HL-60 (cell line): ENCODE results near the gene LRRC41.

Source experiments
- DNase-seq, 2 experiments: peaks; one replicate each; pipeline ENCODE4 v3.0.0-alpha.2; 2010 to 2020; ENCODE audit warnings: low read depth in 1 of 2, low spot score in 1 of 2
- H3K27ac ChIP-seq: fragments of 250-450 bp; sonication (Bioruptor Pico); replicated peaks from 2 replicates; pipeline ENCODE4 v1.5.1; 2020; ENCODE audit warnings: mild to moderate bottlenecking, moderate library complexity
- H3K27me3 ChIP-seq: fragments of 250-450 bp; sonication (Bioruptor Pico); 2 replicates; pipeline ENCODE4 v1.5.1; 2021; ENCODE audit warnings: mild to moderate bottlenecking, moderate library complexity; ENCODE audit not compliant: insufficient read depth, poor library complexity, severe bottlenecking
- H3K4me3 ChIP-seq: replicated peaks from 2 replicates; pipeline ENCODE4 v1.5.1; 2011; ENCODE audit warnings: mild to moderate bottlenecking, control low read depth, low read length; ENCODE audit not compliant: insufficient read depth
- GABPA ChIP-seq: IDR thresholded peaks from 2 replicates; pipeline ENCODE4 v1.6.1; 2012; ENCODE audit warnings: low read depth
- POLR2AphosphoS5 ChIP-seq: IDR thresholded peaks from 2 replicates; pipeline ENCODE4 v1.6.1; 2012; ENCODE audit warnings: low read depth
- SPI1 ChIP-seq: IDR thresholded peaks from 2 replicates; pipeline ENCODE4 v1.6.1; 2012; ENCODE audit warnings: low read depth, mild to moderate bottlenecking, borderline replicate concordance
- TF ChIP-seq, protein P1 (sequence below): IDR thresholded peaks from one replicate; pipeline ENCODE4 v1.5.1; 2011; ENCODE audit warnings: low read length, control low read depth, inconsistent platforms; ENCODE audit not compliant: insufficient read depth
- TF ChIP-seq, protein P2 (sequence below): IDR thresholded peaks from 2 replicates; pipeline ENCODE4 v1.6.1; 2012; ENCODE audit warnings: low read depth; ENCODE audit not compliant: insufficient replicate concordance

LRRC41 gene

DNA sequence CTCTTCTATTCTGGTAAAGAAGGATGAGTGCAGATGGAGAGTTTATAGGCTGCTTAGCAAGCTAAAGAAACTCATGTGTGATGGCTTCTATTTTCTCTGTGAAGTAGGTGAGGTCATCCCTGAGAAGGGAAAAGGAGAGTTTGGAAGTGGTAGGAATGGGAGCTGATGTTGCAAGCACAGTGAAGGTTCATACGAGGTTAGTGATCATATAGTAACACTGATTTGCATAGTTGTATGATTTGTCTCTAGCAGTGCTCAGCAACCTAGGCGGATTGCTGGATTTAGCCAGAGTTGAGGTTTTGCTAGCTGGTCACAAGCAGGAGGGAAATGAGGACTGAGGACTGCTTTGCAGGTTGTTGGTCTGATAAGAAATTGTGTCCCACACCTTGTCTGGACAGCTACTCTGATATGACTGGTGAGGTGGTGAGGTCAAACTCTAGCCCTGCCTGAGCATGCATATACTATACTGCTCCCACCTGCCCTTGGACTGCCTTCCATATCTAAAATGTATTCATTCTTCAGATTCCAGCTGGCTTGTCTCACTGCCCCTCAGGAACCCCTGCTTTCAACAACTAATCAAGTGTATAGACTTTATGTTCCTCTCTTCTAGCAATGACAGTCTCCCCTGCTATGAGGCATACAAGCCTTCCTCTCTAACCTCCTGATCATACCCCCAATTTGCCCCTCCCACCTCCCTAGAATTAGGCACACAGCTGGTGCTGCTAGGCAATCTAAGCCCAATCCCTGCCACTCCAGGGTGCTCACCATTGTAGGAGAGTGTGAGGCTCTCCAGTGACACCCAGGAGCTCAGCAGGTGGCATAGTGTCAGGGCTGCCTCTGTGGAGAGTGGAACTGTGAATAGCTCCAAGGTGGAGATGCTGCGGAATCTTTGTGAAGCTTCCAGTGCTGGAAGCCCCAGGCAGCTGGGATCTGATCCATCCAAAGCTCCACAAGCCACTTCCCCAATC, 18.5 kb downstream of the LRRC41 start:
- Histone ChIP-seq H3K4me3 (no peak overlapping the region), H3K27me3 (no peaks in the 10 kb centered on the region), H3K27ac (no peak overlapping the region)
- no peak for DNase-seq
- TF ChIP-seq, protein P1, sequence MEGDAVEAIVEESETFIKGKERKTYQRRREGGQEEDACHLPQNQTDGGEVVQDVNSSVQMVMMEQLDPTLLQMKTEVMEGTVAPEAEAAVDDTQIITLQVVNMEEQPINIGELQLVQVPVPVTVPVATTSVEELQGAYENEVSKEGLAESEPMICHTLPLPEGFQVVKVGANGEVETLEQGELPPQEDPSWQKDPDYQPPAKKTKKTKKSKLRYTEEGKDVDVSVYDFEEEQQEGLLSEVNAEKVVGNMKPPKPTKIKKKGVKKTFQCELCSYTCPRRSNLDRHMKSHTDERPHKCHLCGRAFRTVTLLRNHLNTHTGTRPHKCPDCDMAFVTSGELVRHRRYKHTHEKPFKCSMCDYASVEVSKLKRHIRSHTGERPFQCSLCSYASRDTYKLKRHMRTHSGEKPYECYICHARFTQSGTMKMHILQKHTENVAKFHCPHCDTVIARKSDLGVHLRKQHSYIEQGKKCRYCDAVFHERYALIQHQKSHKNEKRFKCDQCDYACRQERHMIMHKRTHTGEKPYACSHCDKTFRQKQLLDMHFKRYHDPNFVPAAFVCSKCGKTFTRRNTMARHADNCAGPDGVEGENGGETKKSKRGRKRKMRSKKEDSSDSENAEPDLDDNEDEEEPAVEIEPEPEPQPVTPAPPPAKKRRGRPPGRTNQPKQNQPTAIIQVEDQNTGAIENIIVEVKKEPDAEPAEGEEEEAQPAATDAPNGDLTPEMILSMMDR, result no peak
- TF ChIP-seq SPI1 (no peak), POLR2AphosphoS5 (no peak; the same call in none of the 2 replicates), GABPA (no peak)
- TF ChIP-seq, protein P2, sequence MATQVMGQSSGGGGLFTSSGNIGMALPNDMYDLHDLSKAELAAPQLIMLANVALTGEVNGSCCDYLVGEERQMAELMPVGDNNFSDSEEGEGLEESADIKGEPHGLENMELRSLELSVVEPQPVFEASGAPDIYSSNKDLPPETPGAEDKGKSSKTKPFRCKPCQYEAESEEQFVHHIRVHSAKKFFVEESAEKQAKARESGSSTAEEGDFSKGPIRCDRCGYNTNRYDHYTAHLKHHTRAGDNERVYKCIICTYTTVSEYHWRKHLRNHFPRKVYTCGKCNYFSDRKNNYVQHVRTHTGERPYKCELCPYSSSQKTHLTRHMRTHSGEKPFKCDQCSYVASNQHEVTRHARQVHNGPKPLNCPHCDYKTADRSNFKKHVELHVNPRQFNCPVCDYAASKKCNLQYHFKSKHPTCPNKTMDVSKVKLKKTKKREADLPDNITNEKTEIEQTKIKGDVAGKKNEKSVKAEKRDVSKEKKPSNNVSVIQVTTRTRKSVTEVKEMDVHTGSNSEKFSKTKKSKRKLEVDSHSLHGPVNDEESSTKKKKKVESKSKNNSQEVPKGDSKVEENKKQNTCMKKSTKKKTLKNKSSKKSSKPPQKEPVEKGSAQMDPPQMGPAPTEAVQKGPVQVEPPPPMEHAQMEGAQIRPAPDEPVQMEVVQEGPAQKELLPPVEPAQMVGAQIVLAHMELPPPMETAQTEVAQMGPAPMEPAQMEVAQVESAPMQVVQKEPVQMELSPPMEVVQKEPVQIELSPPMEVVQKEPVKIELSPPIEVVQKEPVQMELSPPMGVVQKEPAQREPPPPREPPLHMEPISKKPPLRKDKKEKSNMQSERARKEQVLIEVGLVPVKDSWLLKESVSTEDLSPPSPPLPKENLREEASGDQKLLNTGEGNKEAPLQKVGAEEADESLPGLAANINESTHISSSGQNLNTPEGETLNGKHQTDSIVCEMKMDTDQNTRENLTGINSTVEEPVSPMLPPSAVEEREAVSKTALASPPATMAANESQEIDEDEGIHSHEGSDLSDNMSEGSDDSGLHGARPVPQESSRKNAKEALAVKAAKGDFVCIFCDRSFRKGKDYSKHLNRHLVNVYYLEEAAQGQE, result no peak

DNA sequence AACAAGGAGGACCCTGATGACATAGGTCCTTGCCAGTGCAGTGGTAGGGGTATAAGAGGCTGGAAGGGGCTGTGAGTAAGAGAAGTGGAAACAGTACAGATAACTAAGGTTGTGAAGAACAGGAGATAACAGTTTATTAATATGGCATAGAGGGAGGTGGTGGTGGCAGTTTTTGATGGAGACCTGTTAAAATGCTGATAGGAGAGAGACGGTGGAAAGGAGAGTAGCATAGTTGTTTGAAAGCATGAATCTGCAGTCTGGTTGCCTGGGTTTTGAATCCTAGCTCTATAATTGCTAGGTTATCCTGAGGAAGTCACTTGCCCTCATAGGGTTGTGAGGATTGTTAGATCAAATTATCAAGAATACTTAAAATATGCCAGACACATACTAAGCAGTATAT, 19.4 kb downstream of the LRRC41 start:
- no peak for DNase-seq
- no peak for TF ChIP-seq GABPA
- TF ChIP-seq, protein P2, result no peak
- no peak for TF ChIP-seq POLR2AphosphoS5
- TF ChIP-seq SPI1, result no peak
- TF ChIP-seq, protein P1, result no peak
- H3K4me3 ChIP-seq, result no peak overlapping the region
- H3K27me3 ChIP-seq, result no peaks in the 10 kb centered on the region
- no peak overlapping the region for H3K27ac ChIP-seq

DNA sequence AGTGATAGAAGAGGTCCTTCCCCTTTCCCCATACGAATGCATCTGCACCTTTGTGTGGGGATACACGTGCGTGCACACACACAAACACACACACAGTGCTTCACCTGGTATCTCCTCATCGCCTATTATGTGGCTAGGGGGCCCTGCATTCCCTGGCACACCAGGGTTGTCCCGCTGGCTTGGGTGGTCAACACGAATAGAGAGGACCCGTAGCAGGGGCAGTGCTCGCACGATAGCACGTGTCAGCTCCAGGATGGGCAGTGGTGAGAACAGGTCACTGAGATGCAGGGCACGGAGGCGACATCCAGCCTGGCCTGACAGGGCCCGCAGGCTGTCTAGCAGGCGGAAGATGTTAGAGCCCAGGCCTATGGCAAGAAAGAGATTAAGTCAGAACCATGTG, 22.4 kb downstream of the LRRC41 start:
- Histone ChIP-seq H3K27ac (no peak overlapping the region), H3K4me3 (no peak overlapping the region), H3K27me3 (no peaks in the 10 kb centered on the region)
- TF ChIP-seq, protein P2, result no peak
- TF ChIP-seq POLR2AphosphoS5, result peak; percentile 53; the same call in 1 of the 2 replicates
- DNase-seq, result no peak
